H1 (cell line): ENCODE data around the gene RGS9BP. TPM values are rescaled to one million over a fixed set of nuclear protein-coding genes. Genes with fewer than 3 reads are reported as not detected.

ENCODE experiments used
- CTCF ChIA-PET: fragments of 300-600 bp; sonication (Branson Sonifier 250); formaldehyde crosslinking; loops from one replicate; lab custom pipeline; 2021; ENCODE audit not compliant: partially characterized antibody; lab: Charles Lee
- POLR2A ChIA-PET: fragments of 300-600 bp; sonication (Branson Sonifier 250); formaldehyde crosslinking; loops from one replicate; lab custom pipeline; 2021; ENCODE audit warnings: inconsistent platforms; ENCODE audit not compliant: partially characterized antibody; lab: Charles Lee
- DNase-seq, 2 experiments: peaks; one replicate each; pipeline versions ENCODE4 v3.0.0 to v3.0.0-alpha.2; 2010 to 2022; ENCODE audit warnings: low spot score in 2 of 2, low read depth in 1 of 2, mixed read lengths in 1 of 2
- FAIRE-seq: peaks from 2 replicates; lab custom pipeline; 2011; peaks lifted over from hg19 to GRCh38; lab: Jason Lieb, UNC
- H2AFZ ChIP-seq: 2 replicates; pipeline ENCODE4 v1.8.1; 2012; ENCODE audit warnings: low read length, inconsistent platforms
- H2AK5ac ChIP-seq: 2 replicates; pipeline ENCODE4 v1.6.1; 2013; ENCODE audit warnings: low read depth, low read length
- H2BK120ac ChIP-seq: replicated peaks from 2 replicates; pipeline ENCODE3; 2013; ENCODE audit warnings: low read depth, low read length, inconsistent platforms
- H2BK12ac ChIP-seq: 2 replicates; pipeline ENCODE4 v1.6.1; 2013; ENCODE audit warnings: low read depth, low read length
- H2BK15ac ChIP-seq: 2 replicates; pipeline ENCODE4 v1.6.1; 2013; ENCODE audit warnings: low read length
- H2BK20ac ChIP-seq: 2 replicates; pipeline ENCODE4 v1.6.1; 2013; ENCODE audit warnings: low read length
- H2BK5ac ChIP-seq: 2 replicates; pipeline ENCODE4 v1.6.1; 2013; ENCODE audit warnings: low read depth, low read length
- H3K14ac ChIP-seq: 2 replicates; pipeline ENCODE4 v1.6.1; 2013; ENCODE audit warnings: inconsistent platforms; ENCODE audit not compliant: insufficient read length
- H3K18ac ChIP-seq: 2 replicates; pipeline ENCODE4 v1.6.1; 2013; ENCODE audit warnings: low read length; ENCODE audit errors: extremely low read depth
- H3K23ac ChIP-seq: 2 replicates; pipeline ENCODE4 v1.6.1; 2013; ENCODE audit warnings: inconsistent platforms; ENCODE audit not compliant: insufficient read length
- H3K23me2 ChIP-seq: 2 replicates; pipeline ENCODE4 v1.6.1; 2013; ENCODE audit warnings: low read depth, low read length
- H3K27ac ChIP-seq: 2 replicates; pipeline ENCODE4 v1.6.1; 2011; ENCODE audit warnings: low read depth, low read length, inconsistent platforms
- H3K27me3 ChIP-seq, 4 experiments: replicated peaks in 1 of 4; 1 replicate in 1 of 4; 2 replicates in 3 of 4; pipeline versions ENCODE4 v1.6.1 to v1.8.1; 2011 to 2013; ENCODE audit warnings: low read length in 3 of 4, mild to moderate bottlenecking in 3 of 4, inconsistent platforms in 2 of 4, mixed read lengths in 2 of 4, moderate library complexity in 1 of 4; ENCODE audit not compliant: control insufficient read depth in 3 of 4, insufficient read depth in 3 of 4; ENCODE audit errors: extremely low read depth in 1 of 4
- H3K36me3 ChIP-seq, 4 experiments: 2 replicates each; pipeline versions ENCODE4 v1.6.1 to v1.8.1; 2011 to 2013; ENCODE audit warnings: mild to moderate bottlenecking in 4 of 4, low read length in 3 of 4, moderate library complexity in 2 of 4, control low read depth in 1 of 4, inconsistent platforms in 1 of 4; ENCODE audit not compliant: insufficient read depth in 4 of 4, control insufficient read depth in 2 of 4
- H3K4ac ChIP-seq: replicated peaks from 2 replicates; pipeline ENCODE3; 2013; ENCODE audit warnings: low read length, low read depth, mixed read lengths, inconsistent platforms; ENCODE audit not compliant: insufficient read length
- H3K4me1 ChIP-seq, 4 experiments: replicated peaks in 1 of 4; 1 replicate in 1 of 4; 2 replicates in 3 of 4; pipeline versions ENCODE4 v1.6.1 to v1.8.1; 2011 to 2013; ENCODE audit warnings: low read length in 3 of 4, inconsistent platforms in 2 of 4, mixed read lengths in 1 of 4; ENCODE audit not compliant: insufficient read depth in 4 of 4, control insufficient read depth in 3 of 4
- H3K4me2 ChIP-seq, 2 experiments: 2 replicates each; pipeline versions ENCODE4 v1.6.1 to v1.8.1; 2011 to 2013; ENCODE audit warnings: low read depth in 2 of 2, low read length in 2 of 2, control low read depth in 1 of 2, inconsistent platforms in 1 of 2, mild to moderate bottlenecking in 1 of 2; ENCODE audit not compliant: insufficient read depth in 1 of 2
- H3K4me3 ChIP-seq, 4 experiments: fragments of 200-600, 300-600 bp in 1 of 4; sonication (generic), shearing (Covaris generic), sonication (Bioruptor Twin) in 1 of 4; 2 replicates each; pipeline versions ENCODE4 v1.5.1 to v1.8.1; 2011 to 2016; ENCODE audit warnings: low read length in 4 of 4, low read depth in 3 of 4, control low read depth in 2 of 4, inconsistent platforms in 2 of 4, mild to moderate bottlenecking in 2 of 4, mixed read lengths in 1 of 4, moderate library complexity in 1 of 4; ENCODE audit not compliant: insufficient read depth in 2 of 4; ENCODE audit errors: extremely low read depth in 1 of 4
- H3K56ac ChIP-seq: replicated peaks from 2 replicates; pipeline ENCODE3; 2013; ENCODE audit warnings: low read depth, mild to moderate bottlenecking, mixed read lengths, low read length, inconsistent platforms; ENCODE audit not compliant: insufficient read length
- H3K79me1 ChIP-seq: 2 replicates; pipeline ENCODE4 v1.6.1; 2013; ENCODE audit warnings: low read depth, low read length, control low read depth
- H3K79me2 ChIP-seq, 2 experiments: 2 replicates each; pipeline versions ENCODE4 v1.6.1 to v1.8.1; 2012 to 2013; ENCODE audit warnings: low read length in 2 of 2, mild to moderate bottlenecking in 2 of 2, inconsistent platforms in 1 of 2; ENCODE audit not compliant: insufficient read depth in 2 of 2, control insufficient read depth in 1 of 2
- H3K9ac ChIP-seq, 4 experiments: replicated peaks in 1 of 4; 1 replicate in 1 of 4; 2 replicates in 3 of 4; pipeline versions ENCODE4 v1.6.1 to v1.8.1; 2011 to 2013; ENCODE audit warnings: low read depth in 3 of 4, low read length in 3 of 4, control low read depth in 2 of 4, mild to moderate bottlenecking in 2 of 4, moderate library complexity in 2 of 4, inconsistent platforms in 1 of 4; ENCODE audit errors: extremely low read depth in 1 of 4
- H3K9me3 ChIP-seq, 2 experiments: 2 replicates each; pipeline versions ENCODE4 v1.6.1 to v1.8.1; 2012 to 2013; ENCODE audit warnings: mild to moderate bottlenecking in 2 of 2, moderate library complexity in 2 of 2, control low read depth in 1 of 2, inconsistent platforms in 1 of 2, low read depth in 1 of 2, low read length in 1 of 2, mixed read lengths in 1 of 2; ENCODE audit not compliant: insufficient read depth in 2 of 2
- H4K20me1 ChIP-seq, 2 experiments: replicated peaks in 1 of 2; 2 replicates each; pipeline versions ENCODE3 to v1.8.1; 2011 to 2013; ENCODE audit warnings: inconsistent platforms in 2 of 2, low read length in 2 of 2, mild to moderate bottlenecking in 1 of 2; ENCODE audit not compliant: insufficient read depth in 2 of 2, control insufficient read depth in 1 of 2
- H4K5ac ChIP-seq: 2 replicates; pipeline ENCODE4 v1.6.1; 2013; ENCODE audit warnings: low read length, low read depth, mixed read lengths, inconsistent platforms; ENCODE audit not compliant: insufficient read length
- H4K8ac ChIP-seq: 2 replicates; pipeline ENCODE4 v1.8.0; 2013; ENCODE audit warnings: mild to moderate bottlenecking, moderate library complexity, low read length, inconsistent platforms; ENCODE audit not compliant: insufficient read depth; ENCODE audit errors: extremely low read depth
- H4K91ac ChIP-seq: replicated peaks from 2 replicates; pipeline ENCODE3; 2013; ENCODE audit warnings: low read length, mixed read lengths, inconsistent platforms; ENCODE audit not compliant: insufficient read length
- ASH2L ChIP-seq: fragments of 200-600, 300-600 bp; sonication (generic); IDR thresholded peaks from one replicate; pipeline ENCODE4 v1.7.1; 2017; ENCODE audit warnings: low read length
- ATF2 ChIP-seq: IDR thresholded peaks from 2 replicates; pipeline ENCODE4 v1.6.1; 2012; ENCODE audit warnings: low read length, inconsistent platforms
- CEBPB ChIP-seq: IDR thresholded peaks from 2 replicates; pipeline ENCODE4 v1.6.1; 2012; ENCODE audit warnings: low read depth, low read length
- CHD2 ChIP-seq: IDR thresholded peaks from 2 replicates; pipeline ENCODE4 v1.6.1; 2012; ENCODE audit warnings: low read length, improper control_type of control experiment
- EZH2 ChIP-seq: fragments of 200-600 bp; sonication (generic); IDR thresholded peaks from 2 replicates; pipeline ENCODE4 v1.7.1; 2012; ENCODE audit warnings: low read depth, mild to moderate bottlenecking, moderate library complexity, low read length, inconsistent platforms; ENCODE audit not compliant: severe bottlenecking
- GABPA ChIP-seq: IDR thresholded peaks from 2 replicates; pipeline ENCODE4 v1.6.1; 2011; ENCODE audit warnings: mild to moderate bottlenecking, low read length, moderate library complexity, borderline replicate concordance; ENCODE audit not compliant: insufficient read depth
- JUND ChIP-seq: IDR thresholded peaks from 2 replicates; pipeline ENCODE4 v1.6.1; 2011; ENCODE audit warnings: mild to moderate bottlenecking, improper control_type of control experiment, low read length
- KDM4A ChIP-seq: IDR thresholded peaks from one replicate; pipeline ENCODE4 v1.7.1; 2012; ENCODE audit warnings: low read depth, mild to moderate bottlenecking, moderate library complexity, low read length, inconsistent platforms; ENCODE audit not compliant: severe bottlenecking
- MAFK ChIP-seq: IDR thresholded peaks from 2 replicates; pipeline ENCODE4 v1.6.1; 2012; ENCODE audit warnings: low read depth, mild to moderate bottlenecking, improper control_type of control experiment, low read length
- NANOG ChIP-seq: IDR thresholded peaks from 2 replicates; pipeline ENCODE4 v1.6.1; 2011; ENCODE audit warnings: low read length, low read depth, mild to moderate bottlenecking, inconsistent platforms; ENCODE audit not compliant: insufficient read depth, poor library complexity, severe bottlenecking
- POLR2A ChIP-seq, 2 experiments: IDR thresholded peaks; 1 replicate in 1 of 2; 2 replicates in 1 of 2; pipeline ENCODE4 v1.6.1; 2011; ENCODE audit warnings: low read depth in 2 of 2, low read length in 2 of 2, mild to moderate bottlenecking in 2 of 2; ENCODE audit errors: control extremely low read depth in 1 of 2
- SP4 ChIP-seq: IDR thresholded peaks from 2 replicates; pipeline ENCODE4 v1.6.1; 2012; ENCODE audit warnings: low read length, inconsistent platforms
- SUZ12 ChIP-seq: fragments of 200-600 bp; sonication (generic); IDR thresholded peaks from 2 replicates; pipeline ENCODE4 v1.6.1; 2012; ENCODE audit warnings: mild to moderate bottlenecking, inconsistent platforms, low read length, moderate library complexity, mixed read lengths
- WGBS, 2 experiments: shearing (Covaris generic) in 1 of 2; methylation state at CpG; one replicate each; pipeline versions ENCODE4 v1.1.6 to v1.1.7; 2013 to 2015; ENCODE audit warnings: low lambda C conversion rate in 2 of 2, mixed read lengths in 2 of 2, inconsistent platforms in 1 of 2, low coverage in 1 of 2, missing lambda C conversion rate in 1 of 2; ENCODE audit not compliant: insufficient replicate concordance in 2 of 2, insufficient coverage in 1 of 2, insufficient read length in 1 of 2; ENCODE audit errors: extremely low coverage in 1 of 2, missing lambda C conversion rate in 1 of 2; 5-methylcytosine and 5-hydroxymethylcytosine counted together
- polyA plus RNA-seq, 7 experiments: library from polyadenylated mRNA; depleted of rRNA in 3 of 7; stranded (reverse) in 5 of 7; unstranded in 2 of 7; fragments of >200 nt in 5 of 7; fragments of 200-250 nt in 2 of 7; gene quantifications; 1 replicate in 5 of 7; 2 replicates in 1 of 7; 4 replicates in 1 of 7; pipeline versions ENCODE4 v1.2.1 to v1.2.3, GENCODE V29; 2011 to 2013; ENCODE audit warnings: missing spikeins in 2 of 7, mixed read lengths in 2 of 7
- total RNA-seq: library from RNA; stranded (reverse); fragmentation: NEBNext Ultra II Directional; extraction: Animal tissue kit (Norgen Biotek cat#: 25700); gene quantifications from 2 replicates; pipeline ENCODE4 v1.2.1, GENCODE V29; 2021

RGS9BP gene
- total and polyA plus RNA-seq, 2 of the 8 experiments (the other 6 are each of a cell fraction or from before 2014, with no cell fraction given): 0.11 to 0.26 TPM

DNA sequence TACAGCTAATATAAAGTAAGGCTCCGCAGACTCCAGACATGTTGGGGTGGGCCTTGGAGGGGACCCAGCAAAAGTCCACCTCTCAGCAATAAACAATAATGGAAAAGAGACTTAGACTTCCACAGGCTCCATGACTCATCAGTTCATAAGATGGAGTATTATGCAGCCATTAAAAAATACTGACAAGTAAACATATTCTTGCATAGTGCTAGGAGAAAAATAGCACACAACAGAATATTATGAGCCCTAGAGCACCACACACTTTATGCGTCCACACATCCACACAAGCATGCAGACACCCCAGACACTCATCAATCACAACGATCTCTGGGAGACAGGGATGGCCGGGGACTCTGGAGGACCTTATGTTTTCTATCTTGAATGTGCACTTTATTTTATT, 48.7 kb upstream of the RGS9BP start:
- Histone ChIP-seq H3K9ac (no peak overlapping the region), H2BK120ac (no peak overlapping the region), H3K27ac (no peak overlapping the region), H4K20me1 (peaks cover 0 to 3% of the 10 kb centered on the region in 2 experiments), H3K18ac (no peak overlapping the region), H2AK5ac (no peak overlapping the region), H3K4ac (no peak overlapping the region), H3K27me3 (no peaks in the 10 kb centered on the region), H3K79me1 (peaks cover 2% of the 10 kb centered on the region; the same call in 1 of the 2 replicates), H4K8ac (no peak overlapping the region), H3K9me3 (no peaks in the 10 kb centered on the region), H2BK20ac (no peak overlapping the region), H3K4me2 (no peak overlapping the region), H4K91ac (no peak overlapping the region), H3K79me2 (no peaks in the 10 kb centered on the region), H2AFZ (no peak overlapping the region), H3K4me1 (no peaks in the 10 kb centered on the region), H3K36me3 (peaks cover 2 to 39% (median 24%) of the 10 kb centered on the region in 4 experiments; a peak in 5 of 8 replicates), H3K23ac (no peak overlapping the region), H3K14ac (no peak overlapping the region), H3K23me2 (no peaks in the 10 kb centered on the region), H4K5ac (no peak overlapping the region), H2BK15ac (no peak overlapping the region), H2BK12ac (no peak overlapping the region), H2BK5ac (no peak overlapping the region), H3K4me3 (no peak overlapping the region), H3K56ac (no peak overlapping the region)
- TF ChIP-seq GABPA (no peak), MAFK (no peak), CHD2 (no peak), KDM4A (no peak), ASH2L (no peak), ATF2 (no peak), POLR2A (IDR thresholded peaks at IDR 0.05; ENCODE audit: control extremely low read depth in 1 of 2, low read depth in 2 of 2, low read length in 2 of 2) (no peak), CEBPB (no peak), SUZ12 (no peak), NANOG (no peak), EZH2 (no peak), JUND (no peak), SP4 (no peak)
- POLR2A ChIA-PET: no interaction called here
- CTCF ChIA-PET: no interaction called here
- FAIRE-seq (no peak), DNase-seq (no peak)
- 96% methylated on average over 4 of the region's 4 CpGs; no CpG with 5 or more reads in 1 of the 2 experiments for WGBS, 2 experiments
